GM23338 (cell line): Measurements from ENCODE around the gene ASCL5. TPM values are rescaled to one million over a fixed set of nuclear protein-coding genes. Genes with fewer than 3 reads are reported as not detected.

Source experiments
- ATAC-seq: fragments of 200-7000 bp; cut with Tn5 transposase; 3 replicates; pipeline ENCODE4 v1.9.1; 2020
- DNase-seq: peaks from one replicate; pipeline ENCODE4 v3.0.0-alpha.2; 2015; ENCODE audit warnings: low spot score
- H2AFZ ChIP-seq: fragments of 200-600 bp; sonication (generic); 2 replicates; pipeline ENCODE4 v1.8.0; 2016; ENCODE audit warnings: antibody characterized with exemption, mild to moderate bottlenecking, moderate library complexity
- H3F3A ChIP-seq: fragments of 200-600 bp; sonication (generic); replicated peaks from 2 replicates; pipeline ENCODE4 v1.8.0; 2017; ENCODE audit warnings: antibody characterized with exemption, mixed run types, low read depth
- H3K27ac ChIP-seq: fragments of 200-600 bp; sonication (generic); 2 replicates; pipeline ENCODE4 v1.6.1; 2016; ENCODE audit warnings: low read depth
- H3K27me3 ChIP-seq: fragments of 200-600 bp; sonication (generic); 2 replicates; pipeline ENCODE4 v1.8.0; 2016; ENCODE audit warnings: mild to moderate bottlenecking, mixed run types, moderate library complexity; ENCODE audit not compliant: insufficient read depth
- H3K36me3 ChIP-seq: fragments of 200-600 bp; sonication (generic); 2 replicates; pipeline ENCODE4 v1.8.0; 2016; ENCODE audit warnings: mild to moderate bottlenecking; ENCODE audit not compliant: insufficient read depth
- H3K4me1 ChIP-seq: fragments of 200-600 bp; sonication (generic); 2 replicates; pipeline ENCODE4 v1.8.0; 2016; ENCODE audit warnings: mild to moderate bottlenecking, moderate library complexity; ENCODE audit not compliant: insufficient read depth
- H3K4me2 ChIP-seq: fragments of 200-600 bp; sonication (generic); 2 replicates; pipeline ENCODE4 v1.7.1; 2017; ENCODE audit warnings: mixed run types
- H3K4me3 ChIP-seq: fragments of 200-600 bp; sonication (generic); 2 replicates; pipeline ENCODE4 v1.6.1; 2016; ENCODE audit warnings: mixed run types
- H3K79me2 ChIP-seq: fragments of 200-600 bp; sonication (generic); replicated peaks from 2 replicates; pipeline ENCODE4 v1.8.0; 2017; ENCODE audit warnings: mild to moderate bottlenecking; ENCODE audit not compliant: insufficient read depth
- H3K9me2 ChIP-seq: fragments of 200-600 bp; sonication (generic); 2 replicates; pipeline ENCODE4 v1.8.0; 2017; ENCODE audit not compliant: insufficient read depth
- H4K20me1 ChIP-seq: fragments of 200-600 bp; sonication (generic); replicated peaks from 2 replicates; pipeline ENCODE4 v1.8.0; 2017; ENCODE audit warnings: mild to moderate bottlenecking; ENCODE audit not compliant: insufficient read depth
- H3K27ac Mint-ChIP-seq: 2 replicates; pipeline ENCODE4 v1.8.0; 2020; ENCODE audit warnings: inconsistent platforms, mild to moderate bottlenecking, moderate library complexity, mixed read lengths
- H3K27me3 Mint-ChIP-seq: 3 replicates; pipeline ENCODE4 v1.8.0; 2022; ENCODE audit warnings: low read depth, mild to moderate bottlenecking, moderate library complexity, mixed read lengths, inconsistent platforms; ENCODE audit not compliant: insufficient read depth, poor library complexity
- H3K36me3 Mint-ChIP-seq: 3 replicates; pipeline ENCODE4 v1.8.0; 2021; ENCODE audit warnings: low read depth, mild to moderate bottlenecking, inconsistent platforms, moderate library complexity, mixed read lengths
- H3K4me1 Mint-ChIP-seq: 3 replicates; pipeline ENCODE4 v1.8.0; 2020; ENCODE audit warnings: mild to moderate bottlenecking, inconsistent platforms, mixed read lengths
- H3K4me3 Mint-ChIP-seq: 3 replicates; pipeline ENCODE4 v1.8.0; 2021; ENCODE audit warnings: moderate library complexity, mild to moderate bottlenecking, inconsistent platforms, mixed read lengths
- H3K9me3 Mint-ChIP-seq: 3 replicates; pipeline ENCODE4 v1.8.0; 2020; ENCODE audit warnings: moderate library complexity, mild to moderate bottlenecking, inconsistent platforms, mixed read lengths
- CREB1 ChIP-seq: fragments of 250-450 bp; sonication (Bioruptor Pico); IDR thresholded peaks from 2 replicates; pipeline ENCODE4 v1.5.0; 2020; ENCODE audit warnings: low read depth, mild to moderate bottlenecking, moderate library complexity
- CTCF ChIP-seq, 2 experiments: fragments of 200-600 bp in 1 of 2; sonication (generic) in 1 of 2; conservative IDR thresholded peaks; 2 replicates each; pipeline versions ENCODE4 v1.5.1 to v1.6.1; 2016 to 2017; ENCODE audit warnings: antibody characterized with exemption in 2 of 2, low read depth in 2 of 2, mild to moderate bottlenecking in 2 of 2, moderate library complexity in 1 of 2
- ETS1 ChIP-seq: IDR thresholded peaks from 2 replicates; pipeline ENCODE4 v1.6.1; 2016; ENCODE audit warnings: antibody characterized with exemption
- EZH2 ChIP-seq: fragments of 200-600 bp; sonication (generic); IDR thresholded peaks from one replicate; pipeline ENCODE4 v1.8.0; 2017; ENCODE audit warnings: antibody characterized with exemption, mild to moderate bottlenecking, low read depth; ENCODE audit not compliant: unreplicated experiment
- EZH2phosphoT487 ChIP-seq: fragments of 200-600 bp; sonication (generic); IDR thresholded peaks from one replicate; pipeline ENCODE4 v1.8.1; 2018; ENCODE audit warnings: antibody characterized with exemption; ENCODE audit not compliant: unreplicated experiment
- JUNB ChIP-seq: IDR thresholded peaks from one replicate; pipeline ENCODE4 v1.6.1; 2016; ENCODE audit warnings: antibody characterized with exemption; ENCODE audit not compliant: unreplicated experiment
- NANOG ChIP-seq: IDR thresholded peaks from 2 replicates; pipeline ENCODE4 v1.6.1; 2016; ENCODE audit warnings: antibody characterized with exemption, borderline replicate concordance
- POLR2AphosphoS5 ChIP-seq: IDR thresholded peaks from 2 replicates; pipeline ENCODE4 v1.6.1; 2016; ENCODE audit warnings: antibody characterized with exemption, low read depth
- REST ChIP-seq: IDR thresholded peaks from one replicate; pipeline ENCODE4 v1.6.1; 2018; ENCODE audit warnings: antibody characterized with exemption; ENCODE audit not compliant: unreplicated experiment
- ZNF114 ChIP-seq: fragments of 250-450 bp; sonication (Bioruptor Pico); IDR thresholded peaks from 2 replicates; pipeline ENCODE4 v1.5.0; 2020; ENCODE audit warnings: mild to moderate bottlenecking, moderate library complexity
- ZNF331 ChIP-seq: fragments of 250-450 bp; sonication (Bioruptor Pico); IDR thresholded peaks from 2 replicates; pipeline ENCODE4 v1.5.0; 2020; ENCODE audit warnings: low read depth, mild to moderate bottlenecking, moderate library complexity
- ZNF462 ChIP-seq: fragments of 250-450 bp; sonication (Bioruptor Pico); IDR thresholded peaks from 2 replicates; pipeline ENCODE4 v1.5.0; 2020; ENCODE audit warnings: mild to moderate bottlenecking, moderate library complexity
- polyA plus RNA-seq: library from polyadenylated mRNA; unstranded; fragments of >200 nt; fragmentation: Nextera tagmentation; extraction: Ambion mirVana; gene quantifications from 2 replicates; pipeline ENCODE4 v1.2.1, GENCODE V29; 2016
- total RNA-seq: library from RNA; depleted of rRNA; stranded (reverse); fragments of >200 nt; shearing (Covaris generic); gene quantifications from 2 replicates; pipeline ENCODE4 v1.2.3, GENCODE V29; 2014

ASCL5 gene
- total and polyA plus RNA-seq, 2 experiments from 2014 or later, result not detected

GRCh38 chr1:201068976-201069375 lies 58.0 kb downstream of the ASCL5 start:
- no peaks in the 10 kb centered on the region for H3K36me3 Mint-ChIP-seq
- TF ChIP-seq NANOG (no peak), REST (no peak), EZH2 (no peak), ZNF114 (CRISPR knock-in tag) (no peak), CREB1 (CRISPR knock-in tag) (no peak), JUNB (no peak), POLR2AphosphoS5 (no peak), CTCF (conservative IDR thresholded peaks at IDR 0.05; ENCODE audit: low read depth in 2 of 2) (no peak), ETS1 (no peak), ZNF462 (CRISPR knock-in tag) (no peak), EZH2phosphoT487 (no peak), ZNF331 (no peak)
- peaks cover 5% of the 10 kb centered on the region; the same call in 2 of the 3 replicates for H3K4me1 Mint-ChIP-seq
- no peaks in the 10 kb centered on the region for H3K79me2 ChIP-seq
- peaks cover 2% of the 10 kb centered on the region for H3K27me3 Mint-ChIP-seq
- no peaks in the 10 kb centered on the region; the same call in 2 of the 3 replicates for H3K9me3 Mint-ChIP-seq
- H4K20me1 ChIP-seq, result no peaks in the 10 kb centered on the region
- H3K4me3 Mint-ChIP-seq, result no peak overlapping the region
- no peak overlapping the region; the same call in 1 of the 2 replicates for H2AFZ ChIP-seq
- H3K4me2 ChIP-seq, result no peak overlapping the region
- ATAC-seq, result peak; percentile 27
- H3K36me3 ChIP-seq, result no peaks in the 10 kb centered on the region
- no peaks in the 10 kb centered on the region for H3F3A ChIP-seq
- no peak overlapping the region for H3K4me3 ChIP-seq
- DNase-seq, result no peak
- no peak overlapping the region for H3K27ac ChIP-seq
- no peaks in the 10 kb centered on the region for H3K9me2 ChIP-seq
- no peaks in the 10 kb centered on the region for H3K27me3 ChIP-seq
- no peaks in the 10 kb centered on the region for H3K4me1 ChIP-seq
- H3K27ac Mint-ChIP-seq, result no peak overlapping the region
